GM18505 (cell line): ENCODE data around the gene CCDC57.

Experiments
- ATAC-seq: cut with Tn5 transposase; IDR thresholded peaks from one replicate; pipeline ENCODE4 v1.9.1; 2021; ENCODE audit not compliant: unreplicated experiment
- POLR2A ChIP-seq: IDR thresholded peaks from 4 replicates; pipeline ENCODE4 v1.6.1; 2011; ENCODE audit warnings: borderline replicate concordance; ENCODE audit not compliant: insufficient read depth, insufficient read length; ENCODE audit errors: extremely low read depth

Gene CCDC57

GRCh38 chr17:82105882-82106687, 106.6 kb downstream of the CCDC57 start:
- ATAC-seq = peak; percentile 70

GRCh38 chr17:82105417-82105881, 107.2 kb downstream of the CCDC57 start:
- TF ChIP-seq POLR2A = no peak
- no peak for ATAC-seq

More at GRCh38 chr17:82105882-82106687, 106.6 kb downstream of the CCDC57 start:
- peak; percentile 91 for TF ChIP-seq POLR2A

GRCh38 chr17:82104797-82105416, 107.7 kb downstream of the CCDC57 start:
- no peak for TF ChIP-seq POLR2A
- ATAC-seq = no peak

- ATAC-seq = no peak
- TF ChIP-seq POLR2A = no peak
Observed at GRCh38 chr17:82103553-82104451, 108.8 kb downstream of the CCDC57 start.

- ATAC-seq = no peak
- TF ChIP-seq POLR2A = no peak
Observed at GRCh38 chr17:82101767-82102679, 110.6 kb downstream of the CCDC57 start.

GRCh38 chr17:82101301-82101715, 111.3 kb downstream of the CCDC57 start:
- ATAC-seq = no peak
- TF ChIP-seq POLR2A = no peak

- TF ChIP-seq POLR2A = no peak
- ATAC-seq = no peak
Observed at GRCh38 chr17:82100502-82101298, 111.9 kb downstream of the CCDC57 start.

GRCh38 chr17:82098939-82099763, 113.5 kb downstream of the CCDC57 start:
- TF ChIP-seq POLR2A = peak; percentile 22
- ATAC-seq = peak; percentile 10

GRCh38 chr17:82098169-82098938, 114.3 kb downstream of the CCDC57 start, which contains the start of gene FASN:
Gene FASN (minus strand): TSS chr17:82098236. CDS start chr17:82096445, 1,791 bp downstream.
- ATAC-seq = peak; percentile 63
- TF ChIP-seq POLR2A = peak; percentile 98

- TF ChIP-seq POLR2A = no peak
- ATAC-seq = no peak
Observed at GRCh38 chr17:82097919-82098168, 114.8 kb downstream of the CCDC57 start.
